ENCODE data around the gene GRIN2B.

The GRIN2B gene

DNA sequence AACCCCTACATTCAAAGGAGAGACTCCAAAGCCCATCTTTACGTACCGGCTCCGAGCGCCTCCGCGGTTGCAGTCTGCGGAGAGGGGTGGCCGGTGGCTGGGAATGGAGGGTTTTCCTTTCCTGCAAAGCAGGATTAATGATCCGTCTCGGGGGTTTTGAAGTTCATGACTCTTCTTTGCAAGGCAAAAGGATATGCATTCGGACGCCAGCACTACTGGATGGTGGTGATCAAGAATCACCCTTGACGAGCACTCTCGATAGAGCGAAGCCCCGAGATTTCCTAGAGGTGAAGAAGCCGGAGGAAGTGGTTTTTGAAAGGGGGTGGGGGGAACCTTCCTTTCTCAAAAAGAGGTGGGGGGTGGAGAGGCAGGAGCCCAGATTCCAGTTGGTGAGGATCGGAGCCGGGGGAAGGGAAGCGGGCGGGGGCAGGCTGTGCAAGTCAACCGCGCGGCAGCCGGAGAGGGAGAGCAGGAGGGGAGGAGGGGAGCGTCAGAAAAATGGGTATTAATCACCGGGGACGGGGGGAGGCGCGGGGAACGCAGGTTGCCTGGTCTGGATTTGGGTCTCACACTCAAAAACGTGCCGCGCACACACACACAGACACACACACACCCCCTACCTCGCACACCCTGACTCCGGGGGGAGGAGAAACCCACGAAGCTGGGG is at the start of gene GRIN2B:
Gene GRIN2B, minus strand, starts transcription at position 307 of the 667 bp plus-strand sequence. CDS start 115,394 bp downstream, outside the sequence.
- no peaks in the 10 kb centered on the region for H3K4me1 ChIP-seq (ENCODE audit: control insufficient read depth, insufficient read depth, low read length)
- TF ChIP-seq, protein P1, sequence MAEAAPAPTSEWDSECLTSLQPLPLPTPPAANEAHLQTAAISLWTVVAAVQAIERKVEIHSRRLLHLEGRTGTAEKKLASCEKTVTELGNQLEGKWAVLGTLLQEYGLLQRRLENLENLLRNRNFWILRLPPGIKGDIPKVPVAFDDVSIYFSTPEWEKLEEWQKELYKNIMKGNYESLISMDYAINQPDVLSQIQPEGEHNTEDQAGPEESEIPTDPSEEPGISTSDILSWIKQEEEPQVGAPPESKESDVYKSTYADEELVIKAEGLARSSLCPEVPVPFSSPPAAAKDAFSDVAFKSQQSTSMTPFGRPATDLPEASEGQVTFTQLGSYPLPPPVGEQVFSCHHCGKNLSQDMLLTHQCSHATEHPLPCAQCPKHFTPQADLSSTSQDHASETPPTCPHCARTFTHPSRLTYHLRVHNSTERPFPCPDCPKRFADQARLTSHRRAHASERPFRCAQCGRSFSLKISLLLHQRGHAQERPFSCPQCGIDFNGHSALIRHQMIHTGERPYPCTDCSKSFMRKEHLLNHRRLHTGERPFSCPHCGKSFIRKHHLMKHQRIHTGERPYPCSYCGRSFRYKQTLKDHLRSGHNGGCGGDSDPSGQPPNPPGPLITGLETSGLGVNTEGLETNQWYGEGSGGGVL (tag by site-specific recombination; IDR thresholded peaks at IDR 0.05), result peak; percentile 36; the same call in 1 of the 2 replicates
- TF ChIP-seq, protein P2, sequence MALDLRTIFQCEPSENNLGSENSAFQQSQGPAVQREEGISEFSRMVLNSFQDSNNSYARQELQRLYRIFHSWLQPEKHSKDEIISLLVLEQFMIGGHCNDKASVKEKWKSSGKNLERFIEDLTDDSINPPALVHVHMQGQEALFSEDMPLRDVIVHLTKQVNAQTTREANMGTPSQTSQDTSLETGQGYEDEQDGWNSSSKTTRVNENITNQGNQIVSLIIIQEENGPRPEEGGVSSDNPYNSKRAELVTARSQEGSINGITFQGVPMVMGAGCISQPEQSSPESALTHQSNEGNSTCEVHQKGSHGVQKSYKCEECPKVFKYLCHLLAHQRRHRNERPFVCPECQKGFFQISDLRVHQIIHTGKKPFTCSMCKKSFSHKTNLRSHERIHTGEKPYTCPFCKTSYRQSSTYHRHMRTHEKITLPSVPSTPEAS (tag by site-specific recombination; IDR thresholded peaks at IDR 0.05), result peak; percentile 23; the same call in 1 of the 2 replicates
- no peak for TF ChIP-seq ZNF391 (tag by site-specific recombination; IDR thresholded peaks at IDR 0.05; ENCODE audit: borderline replicate concordance, low read depth)
- TF ChIP-seq ZBTB17 (tag by site-specific recombination; IDR thresholded peaks at IDR 0.05), result peak; percentile 84
- TF ChIP-seq ZNF561 (tag by site-specific recombination; IDR thresholded peaks at IDR 0.05; ENCODE audit: borderline replicate concordance), result no peak
- TF ChIP-seq ZSCAN23 (tag by site-specific recombination; IDR thresholded peaks at IDR 0.05), result no peak
- POLR2A ChIA-PET, result no interaction called here
- H3K9me3 ChIP-seq (ENCODE audit: control insufficient read depth, insufficient read depth, low read depth, low read length), result no peaks in the 10 kb centered on the region
- CTCF ChIA-PET, result interaction anchor here (0.6 to 1.9 kb wide), 22 partner anchors 9 to 675 kb away, joined by 3 to 10 read pairs (median 4); no protein-coding TSS in a partner anchor
- H3K36me3 ChIP-seq (ENCODE audit: control insufficient read depth in 2 of 2, insufficient read depth in 1 of 2, low read length in 2 of 2), result no peaks in the 10 kb centered on the region
- H3K4me3 ChIP-seq (ENCODE audit: low read depth, low read length), result peak within 1 kb of the TSS; percentile 41
- H3K27ac ChIP-seq (ENCODE audit: extremely low read depth, low read depth, low read length), result no peak within 1 kb of the TSS; the same call in 1 of the 2 replicates

DNA sequence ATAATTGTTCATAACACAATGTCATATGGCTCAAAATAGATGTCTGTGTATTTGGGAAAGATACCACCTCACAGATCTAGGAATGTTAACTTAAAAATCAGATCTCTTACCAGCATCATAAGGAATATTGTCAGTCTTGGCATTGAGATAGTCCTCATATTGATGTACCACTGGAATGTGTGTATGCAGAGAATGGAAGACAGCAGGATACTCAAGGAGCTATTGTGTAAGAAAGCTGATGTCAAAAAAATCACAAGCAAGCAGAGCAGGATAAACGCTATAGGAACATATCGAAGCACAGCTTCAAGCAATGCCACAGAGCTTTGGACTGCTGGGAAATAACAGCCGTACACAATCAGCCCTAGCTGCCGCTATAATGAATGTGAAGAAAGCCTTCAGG is 45.1 kb upstream of the GRIN2B start:
- no peaks in the 10 kb centered on the region for H3K36me3 ChIP-seq (ENCODE audit: control insufficient read depth in 2 of 2, insufficient read depth in 1 of 2, low read length in 2 of 2)
- no peak overlapping the region for H3K4me3 ChIP-seq (ENCODE audit: low read depth, low read length)
- CTCF ChIA-PET, result interaction anchor here (1.0 kb wide), 1 partner anchor 44 kb away, joined by 3 read pairs; no protein-coding TSS in a partner anchor
- POLR2A ChIA-PET, result no interaction called here
- TF ChIP-seq ZNF138 (tag by site-specific recombination; IDR thresholded peaks at IDR 0.05; ENCODE audit: borderline replicate concordance) (no peak), ZNF23 (tag by site-specific recombination; IDR thresholded peaks at IDR 0.05; ENCODE audit: borderline replicate concordance) (no peak), ZNF394 (tag by site-specific recombination; IDR thresholded peaks at IDR 0.05; ENCODE audit: borderline replicate concordance) (no peak), ZNF561 (tag by site-specific recombination; IDR thresholded peaks at IDR 0.05; ENCODE audit: borderline replicate concordance) (no peak), ZNF221 (tag by site-specific recombination; IDR thresholded peaks at IDR 0.05; ENCODE audit: borderline replicate concordance) (no peak), OSR2 (tag by site-specific recombination; IDR thresholded peaks at IDR 0.05) (no peak), ZNF785 (tag by site-specific recombination; IDR thresholded peaks at IDR 0.05) (no peak), ZNF510 (tag by site-specific recombination; IDR thresholded peaks at IDR 0.05; ENCODE audit: insufficient replicate concordance) (no peak), TCF7L2 (IDR thresholded peaks at IDR 0.05; ENCODE audit: borderline replicate concordance, low read depth, low read length) (no peak), ZFP41 (tag by site-specific recombination; IDR thresholded peaks at IDR 0.05; ENCODE audit: borderline replicate concordance) (no peak), ZNF549 (tag by site-specific recombination; IDR thresholded peaks at IDR 0.05) (no peak)
- TF ChIP-seq, protein P3, sequence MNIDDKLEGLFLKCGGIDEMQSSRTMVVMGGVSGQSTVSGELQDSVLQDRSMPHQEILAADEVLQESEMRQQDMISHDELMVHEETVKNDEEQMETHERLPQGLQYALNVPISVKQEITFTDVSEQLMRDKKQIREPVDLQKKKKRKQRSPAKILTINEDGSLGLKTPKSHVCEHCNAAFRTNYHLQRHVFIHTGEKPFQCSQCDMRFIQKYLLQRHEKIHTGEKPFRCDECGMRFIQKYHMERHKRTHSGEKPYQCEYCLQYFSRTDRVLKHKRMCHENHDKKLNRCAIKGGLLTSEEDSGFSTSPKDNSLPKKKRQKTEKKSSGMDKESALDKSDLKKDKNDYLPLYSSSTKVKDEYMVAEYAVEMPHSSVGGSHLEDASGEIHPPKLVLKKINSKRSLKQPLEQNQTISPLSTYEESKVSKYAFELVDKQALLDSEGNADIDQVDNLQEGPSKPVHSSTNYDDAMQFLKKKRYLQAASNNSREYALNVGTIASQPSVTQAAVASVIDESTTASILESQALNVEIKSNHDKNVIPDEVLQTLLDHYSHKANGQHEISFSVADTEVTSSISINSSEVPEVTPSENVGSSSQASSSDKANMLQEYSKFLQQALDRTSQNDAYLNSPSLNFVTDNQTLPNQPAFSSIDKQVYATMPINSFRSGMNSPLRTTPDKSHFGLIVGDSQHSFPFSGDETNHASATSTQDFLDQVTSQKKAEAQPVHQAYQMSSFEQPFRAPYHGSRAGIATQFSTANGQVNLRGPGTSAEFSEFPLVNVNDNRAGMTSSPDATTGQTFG (tag by site-specific recombination; IDR thresholded peaks at IDR 0.05; ENCODE audit: borderline replicate concordance), result no peak
- TF ChIP-seq, protein P4, sequence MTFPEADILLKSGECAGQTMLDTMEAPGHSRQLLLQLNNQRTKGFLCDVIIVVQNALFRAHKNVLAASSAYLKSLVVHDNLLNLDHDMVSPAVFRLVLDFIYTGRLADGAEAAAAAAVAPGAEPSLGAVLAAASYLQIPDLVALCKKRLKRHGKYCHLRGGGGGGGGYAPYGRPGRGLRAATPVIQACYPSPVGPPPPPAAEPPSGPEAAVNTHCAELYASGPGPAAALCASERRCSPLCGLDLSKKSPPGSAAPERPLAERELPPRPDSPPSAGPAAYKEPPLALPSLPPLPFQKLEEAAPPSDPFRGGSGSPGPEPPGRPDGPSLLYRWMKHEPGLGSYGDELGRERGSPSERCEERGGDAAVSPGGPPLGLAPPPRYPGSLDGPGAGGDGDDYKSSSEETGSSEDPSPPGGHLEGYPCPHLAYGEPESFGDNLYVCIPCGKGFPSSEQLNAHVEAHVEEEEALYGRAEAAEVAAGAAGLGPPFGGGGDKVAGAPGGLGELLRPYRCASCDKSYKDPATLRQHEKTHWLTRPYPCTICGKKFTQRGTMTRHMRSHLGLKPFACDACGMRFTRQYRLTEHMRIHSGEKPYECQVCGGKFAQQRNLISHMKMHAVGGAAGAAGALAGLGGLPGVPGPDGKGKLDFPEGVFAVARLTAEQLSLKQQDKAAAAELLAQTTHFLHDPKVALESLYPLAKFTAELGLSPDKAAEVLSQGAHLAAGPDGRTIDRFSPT (tag by site-specific recombination; IDR thresholded peaks at IDR 0.05), result no peak
- TF ChIP-seq, protein P5, sequence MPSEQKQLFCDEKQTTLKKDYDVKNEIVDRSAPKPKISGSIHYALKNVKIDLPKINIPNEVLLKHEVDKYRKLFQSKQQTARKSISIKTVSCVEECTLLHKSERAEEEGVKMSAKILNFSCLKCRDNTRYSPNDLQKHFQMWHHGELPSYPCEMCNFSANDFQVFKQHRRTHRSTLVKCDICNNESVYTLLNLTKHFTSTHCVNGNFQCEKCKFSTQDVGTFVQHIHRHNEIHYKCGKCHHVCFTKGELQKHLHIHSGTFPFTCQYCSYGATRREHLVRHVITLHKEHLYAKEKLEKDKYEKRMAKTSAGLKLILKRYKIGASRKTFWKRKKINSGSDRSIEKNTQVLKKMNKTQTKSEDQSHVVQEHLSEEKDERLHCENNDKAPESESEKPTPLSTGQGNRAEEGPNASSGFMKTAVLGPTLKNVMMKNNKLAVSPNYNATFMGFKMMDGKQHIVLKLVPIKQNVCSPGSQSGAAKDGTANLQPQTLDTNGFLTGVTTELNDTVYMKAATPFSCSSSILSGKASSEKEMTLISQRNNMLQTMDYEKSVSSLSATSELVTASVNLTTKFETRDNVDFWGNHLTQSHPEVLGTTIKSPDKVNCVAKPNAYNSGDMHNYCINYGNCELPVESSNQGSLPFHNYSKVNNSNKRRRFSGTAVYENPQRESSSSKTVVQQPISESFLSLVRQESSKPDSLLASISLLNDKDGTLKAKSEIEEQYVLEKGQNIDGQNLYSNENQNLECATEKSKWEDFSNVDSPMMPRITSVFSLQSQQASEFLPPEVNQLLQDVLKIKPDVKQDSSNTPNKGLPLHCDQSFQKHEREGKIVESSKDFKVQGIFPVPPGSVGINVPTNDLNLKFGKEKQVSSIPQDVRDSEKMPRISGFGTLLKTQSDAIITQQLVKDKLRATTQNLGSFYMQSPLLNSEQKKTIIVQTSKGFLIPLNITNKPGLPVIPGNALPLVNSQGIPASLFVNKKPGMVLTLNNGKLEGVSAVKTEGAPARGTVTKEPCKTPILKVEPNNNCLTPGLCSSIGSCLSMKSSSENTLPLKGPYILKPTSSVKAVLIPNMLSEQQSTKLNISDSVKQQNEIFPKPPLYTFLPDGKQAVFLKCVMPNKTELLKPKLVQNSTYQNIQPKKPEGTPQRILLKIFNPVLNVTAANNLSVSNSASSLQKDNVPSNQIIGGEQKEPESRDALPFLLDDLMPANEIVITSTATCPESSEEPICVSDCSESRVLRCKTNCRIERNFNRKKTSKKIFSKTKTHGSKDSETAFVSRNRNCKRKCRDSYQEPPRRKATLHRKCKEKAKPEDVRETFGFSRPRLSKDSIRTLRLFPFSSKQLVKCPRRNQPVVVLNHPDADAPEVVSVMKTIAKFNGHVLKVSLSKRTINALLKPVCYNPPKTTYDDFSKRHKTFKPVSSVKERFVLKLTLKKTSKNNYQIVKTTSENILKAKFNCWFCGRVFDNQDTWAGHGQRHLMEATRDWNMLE (tag by site-specific recombination; conservative IDR thresholded peaks at IDR 0.05; ENCODE audit: low read depth), result no peak
- H3K9me3 ChIP-seq (ENCODE audit: control insufficient read depth, insufficient read depth, low read depth, low read length), result no peaks in the 10 kb centered on the region
- no peaks in the 10 kb centered on the region for H3K4me1 ChIP-seq (ENCODE audit: control insufficient read depth, insufficient read depth, low read length)
- H3K27ac ChIP-seq (ENCODE audit: extremely low read depth, low read depth, low read length), result no peak overlapping the region
